Stimulated activated CD4-positive, alpha-beta T cell treated with anti-CD3 and anti-CD28 coated beads, Interleukin-1b, Interleukin-23, amount 100 ng/mL, for 24 hours (primary cell): Measurements from ENCODE around the gene GNA12.

Experiments
- DNase-seq, 4 experiments: peaks; one replicate each; pipeline ENCODE4 v3.0.0-alpha.2; 2020; ENCODE audit warnings: low read depth in 4 of 4, low spot score in 1 of 4

The GNA12 gene, protein sequence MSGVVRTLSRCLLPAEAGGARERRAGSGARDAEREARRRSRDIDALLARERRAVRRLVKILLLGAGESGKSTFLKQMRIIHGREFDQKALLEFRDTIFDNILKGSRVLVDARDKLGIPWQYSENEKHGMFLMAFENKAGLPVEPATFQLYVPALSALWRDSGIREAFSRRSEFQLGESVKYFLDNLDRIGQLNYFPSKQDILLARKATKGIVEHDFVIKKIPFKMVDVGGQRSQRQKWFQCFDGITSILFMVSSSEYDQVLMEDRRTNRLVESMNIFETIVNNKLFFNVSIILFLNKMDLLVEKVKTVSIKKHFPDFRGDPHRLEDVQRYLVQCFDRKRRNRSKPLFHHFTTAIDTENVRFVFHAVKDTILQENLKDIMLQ

DNA sequence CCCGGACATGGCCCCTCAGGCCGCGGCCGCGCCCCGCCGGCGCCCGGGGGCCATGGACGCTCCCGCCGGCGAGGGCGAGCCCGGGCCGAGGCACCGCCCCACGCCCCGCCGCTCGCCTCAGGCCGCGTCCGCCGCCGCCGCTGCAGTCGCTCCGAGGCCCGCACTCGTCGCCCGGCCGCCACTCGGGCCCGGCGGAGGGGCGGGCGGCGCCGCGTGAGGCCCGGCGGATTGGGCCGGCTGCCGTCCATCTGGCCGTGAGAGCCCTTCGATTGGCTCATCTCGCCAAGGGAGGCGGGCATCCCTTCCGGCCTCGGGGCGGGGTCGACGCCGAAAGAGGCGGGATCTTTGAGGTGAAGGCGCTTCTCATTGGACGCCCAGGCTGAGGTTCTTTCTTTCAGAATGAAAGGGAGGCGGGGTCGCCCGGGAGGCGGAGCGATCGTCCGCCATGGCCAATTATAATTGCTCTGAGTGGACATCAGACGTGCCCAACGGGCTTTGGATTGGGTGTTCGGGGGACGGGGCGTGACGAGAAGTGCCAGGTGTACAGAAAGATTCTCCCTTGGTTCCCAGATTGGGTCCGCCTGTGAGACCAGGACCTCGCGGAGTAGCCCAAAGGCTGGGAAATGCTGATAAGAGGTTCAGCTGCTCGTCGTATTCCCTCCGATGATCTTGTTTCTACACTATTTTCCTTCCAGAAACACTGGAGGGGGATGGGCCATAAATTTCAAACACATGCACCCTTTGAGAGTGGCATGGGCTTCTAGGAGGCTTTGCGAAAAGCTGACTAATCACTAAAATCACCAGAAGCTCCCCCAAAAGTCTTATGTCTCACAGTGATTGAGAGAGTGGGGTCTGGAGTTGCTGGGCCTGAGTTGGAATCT lies at the start of gene GNA12:
TSS of gene GNA12 (minus strand) at position 156 of the 881 bp plus-strand sequence. CDS start at position 9, 147 bp downstream.
- DNase-seq: peak; percentile 92 to 98 (median 96)

GRCh38 chr7:2893411-2893861 lies 49.3 kb upstream of the GNA12 start:
- no peak for DNase-seq

DNA sequence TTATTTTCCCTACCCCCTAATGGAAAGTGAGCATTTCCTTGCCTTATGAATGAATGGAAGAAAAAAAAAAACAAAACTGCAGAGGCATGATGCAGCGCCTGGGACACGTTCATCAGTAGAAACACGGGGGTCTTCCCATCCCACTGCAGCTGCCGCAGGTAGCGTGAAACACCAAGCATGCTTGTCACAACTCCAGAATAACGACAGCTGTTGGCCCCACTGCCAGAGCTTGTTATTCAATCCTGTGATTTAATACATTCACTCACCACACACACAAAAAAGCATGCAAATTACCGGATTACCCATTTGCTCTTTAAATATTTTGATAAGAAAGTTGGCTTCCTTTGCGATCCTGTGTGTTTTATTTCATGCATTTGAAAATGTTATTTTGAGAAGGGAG lies 48.4 kb upstream of the GNA12 start:
- no peak for DNase-seq

DNA sequence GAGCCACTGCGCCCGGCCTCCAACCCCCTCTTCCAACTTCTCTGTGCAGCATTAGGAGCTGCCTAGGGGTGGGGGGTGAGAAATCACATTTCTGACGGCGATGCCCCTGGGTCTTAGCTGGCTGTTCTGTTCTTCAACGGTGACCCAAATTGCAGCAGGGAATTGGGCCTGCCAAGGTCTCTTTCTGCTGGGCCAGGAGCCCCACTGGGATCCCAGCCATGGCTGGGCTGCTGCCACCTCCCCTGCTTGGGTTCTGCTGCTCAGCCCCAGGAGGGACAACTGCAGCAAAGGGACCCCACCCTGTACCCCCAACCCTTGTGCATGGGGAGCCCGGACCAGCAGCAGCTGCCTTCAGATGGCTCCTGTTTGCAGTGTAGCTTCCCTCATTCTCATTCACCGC lies 43.7 kb upstream of the GNA12 start:
- no peak for DNase-seq

DNA sequence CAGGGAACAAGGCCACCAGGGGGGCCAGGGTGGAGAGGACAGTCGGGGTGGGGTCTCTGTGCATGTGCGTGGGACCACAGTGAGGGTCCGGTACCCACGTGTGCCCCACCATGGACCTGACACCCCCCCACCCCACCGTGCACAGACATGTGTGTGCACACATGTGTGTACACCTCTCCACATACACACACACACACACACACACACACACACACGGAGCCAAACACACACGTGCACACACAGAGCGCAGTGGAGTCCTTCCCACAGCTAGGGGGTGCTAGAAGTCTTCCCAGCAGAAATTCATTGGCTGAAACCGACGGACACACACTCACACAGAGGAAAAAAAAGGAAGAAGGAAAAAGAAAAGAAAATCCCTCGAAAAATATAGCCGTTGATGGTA lies 42.8 kb upstream of the GNA12 start:
- DNase-seq: peak in 1 of 4 experiments; percentile 20

DNA sequence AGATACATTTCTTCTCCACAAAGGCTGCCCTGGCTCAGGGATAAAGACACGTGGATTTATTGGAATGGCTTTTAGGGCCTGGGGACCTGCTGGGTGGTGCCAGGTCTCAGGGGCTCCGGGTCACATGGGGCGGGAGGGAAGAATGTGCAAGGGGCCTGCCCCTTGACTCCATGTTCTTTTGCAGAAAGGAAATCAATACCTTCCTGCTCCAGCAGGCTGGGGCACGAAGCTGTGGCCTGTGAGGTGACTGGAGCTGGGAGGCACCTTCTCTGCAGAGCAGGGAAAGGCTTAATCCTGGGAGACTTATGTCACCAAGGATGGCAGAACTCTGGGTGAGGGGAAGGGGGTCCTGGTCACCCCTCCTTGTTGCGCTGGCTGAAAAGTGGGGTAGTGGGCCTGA lies 42.3 kb upstream of the GNA12 start:
- no peak for DNase-seq

GRCh38 chr7:2884161-2884560 lies 40.1 kb upstream of the GNA12 start:
- no peak for DNase-seq

- DNase-seq: no peak
Measured at GRCh38 chr7:2883101-2883500, 39.0 kb upstream of the GNA12 start.

- no peak for DNase-seq
Measured at GRCh38 chr7:2882111-2882510, 38.0 kb upstream of the GNA12 start.

GRCh38 chr7:2880874-2881533 lies 36.9 kb upstream of the GNA12 start:
- DNase-seq: no peak

GRCh38 chr7:2880051-2880450 lies 35.9 kb upstream of the GNA12 start:
- no peak for DNase-seq

DNA sequence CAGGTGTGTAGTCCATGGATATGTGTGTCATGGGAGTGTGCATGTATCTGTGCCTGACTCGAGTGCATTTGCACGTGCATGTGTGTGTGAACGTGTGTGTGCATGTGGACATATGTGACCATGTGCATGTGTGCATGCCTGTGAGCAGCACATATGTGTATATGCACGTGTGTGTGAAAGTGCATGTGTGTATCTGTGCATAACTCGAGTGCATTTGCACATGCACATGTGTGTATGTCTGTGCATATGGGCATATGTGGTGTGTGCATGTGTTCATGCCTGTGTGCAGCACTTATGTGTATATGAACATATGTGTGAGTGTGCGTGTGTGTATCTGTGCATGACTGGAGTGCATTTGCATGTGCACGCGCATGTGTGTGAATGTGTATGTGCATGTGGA lies 35.2 kb upstream of the GNA12 start:
- DNase-seq: no peak

GRCh38 chr7:2878306-2878705 lies 34.2 kb upstream of the GNA12 start:
- DNase-seq: no peak

GRCh38 chr7:2876031-2876731 lies 32.1 kb upstream of the GNA12 start:
- no peak for DNase-seq

- no peak for DNase-seq
Measured at GRCh38 chr7:2873686-2874551, 29.8 kb upstream of the GNA12 start.

DNA sequence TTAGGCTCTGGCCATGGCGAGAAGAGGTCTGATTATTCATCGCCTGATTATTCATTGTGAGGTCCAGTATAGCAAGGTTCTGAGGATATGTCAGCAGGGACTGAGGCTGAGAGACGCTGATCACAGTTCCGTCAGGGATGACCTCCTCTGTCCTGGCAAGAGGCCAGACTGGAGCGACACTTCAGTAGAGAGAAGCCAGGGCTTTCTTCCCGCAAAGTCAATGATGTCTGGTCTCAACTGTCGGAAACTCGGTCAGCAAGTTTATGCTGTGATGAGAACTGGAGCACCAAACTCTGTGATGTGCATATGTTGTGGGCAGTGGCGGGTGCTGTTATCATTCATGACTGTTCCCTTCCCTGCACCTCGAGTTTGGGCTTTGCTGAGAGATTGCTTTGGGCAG lies 29.0 kb upstream of the GNA12 start:
- no peak for DNase-seq

- no peak for DNase-seq
Measured at GRCh38 chr7:2872296-2872874, 28.3 kb upstream of the GNA12 start.

DNA sequence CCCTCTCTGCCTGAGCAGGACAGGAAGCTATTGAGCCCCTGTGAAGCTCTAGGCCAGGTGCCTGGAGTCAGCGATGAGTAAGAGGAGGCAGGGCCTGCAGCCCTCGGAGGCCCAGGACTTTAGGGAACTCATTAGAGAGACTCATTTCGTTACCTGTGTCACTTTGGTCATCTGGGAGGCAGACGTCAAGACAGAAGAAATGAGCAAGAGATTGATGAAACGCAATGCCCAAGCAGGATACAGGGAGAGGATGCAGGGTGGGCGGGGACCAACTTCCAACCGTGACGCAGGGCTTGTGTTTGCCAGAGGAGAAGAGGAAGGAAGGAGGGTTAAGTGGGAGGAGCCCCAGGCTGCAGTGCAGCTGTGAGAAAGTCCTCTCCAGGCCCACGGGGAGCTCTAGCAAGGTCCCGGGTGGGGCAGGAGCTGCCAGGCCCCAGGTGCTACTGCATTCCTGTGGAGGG lies 26.4 kb upstream of the GNA12 start:
- DNase-seq: peak in 2 of 4 experiments; percentile 20 to 58

DNA sequence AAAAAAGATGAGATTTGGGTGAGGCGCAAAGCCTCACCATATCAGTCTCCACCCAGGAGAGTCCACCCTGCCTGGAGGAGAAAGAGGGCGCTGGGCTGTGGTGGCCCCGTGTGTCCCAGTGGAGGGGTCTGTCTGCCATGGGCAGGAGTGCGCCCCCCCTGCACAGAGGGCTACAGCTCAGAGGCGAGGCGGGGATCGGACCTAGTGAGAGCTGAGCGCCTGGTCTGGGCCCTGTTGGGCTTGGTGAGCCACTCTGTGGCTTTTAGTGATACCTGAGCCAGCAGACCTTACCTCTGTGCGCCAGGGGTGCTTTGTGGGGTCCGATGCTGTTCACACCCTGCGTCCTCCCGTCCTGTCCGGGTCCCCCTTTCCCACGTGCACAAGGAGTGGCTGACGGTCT lies 25.9 kb upstream of the GNA12 start:
- DNase-seq: no peak

DNA sequence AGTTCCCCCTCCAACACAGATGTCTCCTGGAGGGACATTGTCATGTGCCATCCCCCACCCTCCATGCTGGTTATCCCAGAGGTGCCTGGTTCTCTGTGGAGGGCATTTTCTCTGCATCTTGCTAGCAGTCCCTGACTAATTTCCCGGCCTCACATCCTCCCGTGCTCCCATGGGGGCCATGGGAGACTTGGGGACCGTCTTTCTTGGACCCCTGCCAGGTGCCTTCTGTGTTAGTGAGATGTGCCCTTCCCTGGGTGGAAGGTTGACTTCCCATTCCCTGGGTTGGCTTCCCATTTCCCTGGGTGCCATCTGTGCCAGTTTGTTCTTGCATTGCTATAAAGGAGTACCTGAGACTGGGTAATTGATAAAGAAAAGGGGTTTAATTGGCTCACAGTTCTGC lies 22.5 kb upstream of the GNA12 start:
- DNase-seq: no peak
